ENCODE results near the gene LARP4B.

LARP4B gene

DNA sequence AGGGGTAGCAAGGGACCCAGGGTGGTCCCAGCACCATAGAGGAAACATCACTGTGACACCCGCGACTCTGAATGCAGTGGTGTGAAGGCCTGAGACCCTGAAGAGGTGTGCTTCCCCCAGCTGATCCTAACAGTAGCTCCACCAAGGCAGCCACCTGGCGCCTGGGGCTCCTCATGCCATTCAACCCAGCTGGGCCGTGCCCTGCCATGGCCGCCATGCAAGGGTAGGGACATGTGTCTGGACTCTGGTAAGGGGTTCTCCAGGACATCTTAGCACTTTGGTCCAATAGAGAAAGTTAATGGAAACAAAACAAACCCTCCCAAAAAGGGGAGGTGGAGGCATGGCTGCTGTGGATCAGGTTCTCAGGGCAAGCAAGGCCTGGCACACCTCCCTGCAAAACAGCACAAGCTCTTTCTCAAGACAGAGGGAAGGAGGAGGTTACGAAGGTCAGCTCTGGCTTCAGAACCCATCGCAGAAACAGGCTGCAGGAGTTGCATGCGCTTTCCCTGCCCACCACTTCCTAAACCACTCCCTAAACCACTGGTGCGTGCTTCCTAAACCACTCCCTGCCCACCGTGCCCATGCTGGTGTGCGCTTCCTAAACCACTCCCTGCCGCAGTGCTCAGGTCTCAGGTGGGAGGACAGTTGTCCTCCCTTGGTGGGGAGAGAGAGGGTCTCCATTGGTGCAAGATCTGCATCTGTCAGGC, 108.7 kb downstream of the LARP4B start:
- DNase-seq: peak; percentile 25

DNA sequence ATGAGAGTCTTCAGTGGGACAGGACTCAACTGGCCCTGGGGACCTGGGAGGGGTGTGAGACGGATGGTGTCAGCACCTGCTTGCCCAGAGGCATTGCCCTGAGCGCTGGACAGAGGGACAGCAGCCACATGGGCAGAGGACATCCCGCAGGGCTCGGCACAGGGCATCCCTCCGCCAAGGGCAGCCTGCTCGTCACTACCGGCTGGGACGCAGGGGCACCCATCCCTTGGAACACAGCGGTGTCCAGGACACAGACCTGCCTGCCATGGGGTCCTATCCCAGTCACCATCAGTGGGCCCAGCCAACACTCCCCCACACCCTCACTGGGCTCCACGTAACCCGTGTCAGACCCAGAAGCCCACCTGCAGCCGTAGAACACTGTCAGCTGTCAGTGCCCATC, 109.3 kb downstream of the LARP4B start:
- DNase-seq: no peak

DNA sequence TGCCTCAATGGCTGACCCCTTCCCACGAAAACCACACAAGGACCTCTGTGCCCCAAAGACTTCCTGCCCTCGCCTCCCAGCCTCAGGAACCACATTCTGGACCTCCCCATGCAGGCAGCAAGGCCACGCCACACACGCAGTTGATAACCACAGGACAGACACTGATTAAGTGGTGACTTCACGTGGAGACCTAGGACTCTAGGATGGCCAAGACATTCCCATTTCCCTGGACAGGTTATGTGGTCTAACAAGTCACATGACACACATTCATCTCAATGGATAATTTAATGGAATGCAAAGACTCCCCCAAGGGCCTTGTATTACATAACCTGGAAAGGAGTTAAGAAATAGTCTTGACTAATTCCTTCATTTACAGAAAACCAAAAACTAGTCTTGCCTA, 110.2 kb downstream of the LARP4B start:
- no peak for DNase-seq

DNA sequence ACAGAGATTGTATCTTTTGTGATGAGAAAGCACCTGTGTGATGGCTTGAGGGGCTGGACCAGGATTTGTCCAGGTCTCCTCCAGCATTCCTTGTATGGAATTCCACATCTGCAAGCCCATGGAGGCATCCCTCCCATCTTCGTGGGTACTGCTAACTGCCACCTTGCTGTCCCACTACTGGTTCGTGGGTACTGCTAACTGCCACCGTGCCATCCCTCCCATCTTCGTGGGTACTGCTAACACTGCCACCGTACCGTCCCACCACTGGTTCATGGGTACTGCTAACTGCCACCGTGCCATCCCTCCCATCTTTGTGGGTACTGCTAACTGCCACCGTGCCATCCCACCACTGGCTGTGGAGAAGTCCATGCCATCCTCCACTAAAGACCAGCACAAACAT, 111.7 kb downstream of the LARP4B start:
- no peak for DNase-seq

DNA sequence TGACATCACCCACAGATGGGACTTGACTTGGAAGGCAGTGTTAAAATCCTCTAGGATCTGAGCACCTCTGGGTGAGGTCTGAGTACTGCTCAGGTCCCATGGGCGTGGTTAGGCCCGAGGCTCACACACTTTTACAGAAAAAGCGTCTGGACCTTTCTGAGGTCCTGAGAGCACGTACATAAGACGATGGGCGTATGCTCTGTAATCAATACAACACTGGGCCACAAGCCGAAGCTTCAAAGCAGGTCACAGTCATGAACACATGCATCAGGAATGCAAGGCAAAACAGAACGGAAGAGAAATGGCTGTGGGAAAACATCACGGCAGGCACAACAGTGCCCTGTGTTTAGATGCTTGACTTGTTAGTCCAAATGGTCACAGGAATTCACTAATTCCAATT, 112.2 kb downstream of the LARP4B start:
- DNase-seq: no peak

DNA sequence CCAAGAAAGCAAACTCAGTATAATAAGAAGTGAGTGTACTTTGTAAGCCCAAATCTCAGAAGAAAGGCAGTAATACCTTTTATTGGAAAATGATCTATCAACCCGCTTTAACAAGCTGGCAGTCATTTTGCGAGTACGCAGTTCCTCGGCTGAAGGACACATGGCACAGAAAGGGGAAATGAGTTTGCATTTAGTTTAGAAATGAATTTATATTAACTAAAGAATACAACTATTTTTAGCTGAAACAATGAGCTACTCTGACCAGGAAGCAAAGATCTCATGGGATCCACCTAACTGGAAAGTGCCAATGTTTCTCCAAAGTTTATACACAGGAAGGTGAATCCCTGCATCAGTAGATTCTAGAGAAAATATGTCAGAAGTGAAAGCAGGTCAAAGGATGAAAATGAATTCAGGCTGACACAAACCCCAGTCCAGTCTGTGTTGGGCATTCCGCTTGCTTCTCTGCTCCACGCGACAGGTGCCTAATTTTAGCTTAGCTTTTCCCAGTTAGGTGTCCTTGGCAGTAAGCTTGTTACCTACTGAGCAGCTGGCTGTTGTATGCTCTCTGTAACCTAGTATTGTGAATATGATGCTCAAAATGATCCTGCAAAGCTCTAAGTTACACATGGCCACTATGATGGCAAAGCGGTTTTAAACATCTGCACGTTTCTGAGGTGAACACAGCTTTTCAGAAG, 112.8 kb downstream of the LARP4B start:
- DNase-seq: no peak

DNA sequence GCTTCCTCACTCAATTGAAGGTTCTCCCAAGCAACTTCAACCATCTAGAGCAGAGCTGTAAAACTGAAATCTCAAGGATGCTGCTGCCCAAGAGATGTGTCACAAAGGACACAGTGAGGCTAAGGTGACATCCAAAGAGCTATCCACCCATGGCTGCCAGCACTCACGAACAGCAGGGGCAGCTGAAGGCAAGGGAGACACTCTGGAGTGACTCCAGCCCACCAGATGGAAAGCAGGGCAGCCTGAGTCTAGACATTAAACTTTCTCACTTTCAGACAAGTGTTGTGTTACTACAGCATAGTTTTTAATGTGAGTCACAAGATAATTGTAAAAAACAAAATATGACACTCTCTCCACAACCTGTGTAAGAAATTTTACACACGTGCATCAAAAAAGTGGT, 113.5 kb downstream of the LARP4B start:
- DNase-seq: no peak

DNA sequence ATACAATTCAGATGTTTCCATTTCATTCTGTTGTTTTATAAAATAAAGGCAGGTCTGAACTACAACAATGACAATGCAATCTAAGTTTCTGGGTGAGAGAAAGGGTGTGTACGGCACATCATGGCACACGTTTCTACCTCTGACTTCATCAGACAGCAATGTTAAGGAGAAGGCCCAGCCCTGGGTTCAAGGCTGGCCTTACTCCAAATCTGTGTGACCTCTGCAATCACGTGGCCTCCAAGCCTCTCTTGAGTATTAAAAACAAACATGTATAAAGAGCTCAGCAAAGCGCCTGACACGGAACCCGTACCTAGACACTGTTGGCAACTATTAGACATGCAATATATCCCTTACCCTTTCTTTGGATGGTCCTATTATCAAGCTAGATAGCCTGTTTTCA, 114.1 kb downstream of the LARP4B start:
- DNase-seq: no peak

DNA sequence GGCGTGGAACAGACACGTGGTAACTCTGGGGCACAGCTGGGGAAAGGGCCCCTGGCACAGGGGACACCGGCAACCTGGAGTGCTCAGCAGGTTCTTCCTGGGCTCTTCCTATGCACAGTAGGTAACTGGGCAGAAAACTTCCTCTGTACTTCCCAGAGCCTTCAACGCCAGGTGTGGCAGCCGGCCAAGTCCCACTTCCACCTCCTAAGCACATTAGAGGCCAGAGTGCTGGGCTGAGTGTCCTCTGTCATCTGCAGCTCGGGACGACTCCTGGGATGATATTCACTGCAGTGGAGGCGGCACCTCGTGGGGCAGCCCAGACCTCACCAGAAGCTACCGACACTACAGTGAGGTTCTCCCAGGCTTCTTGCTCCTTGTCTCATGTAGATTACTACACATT, 114.5 kb downstream of the LARP4B start:
- no peak for DNase-seq

DNA sequence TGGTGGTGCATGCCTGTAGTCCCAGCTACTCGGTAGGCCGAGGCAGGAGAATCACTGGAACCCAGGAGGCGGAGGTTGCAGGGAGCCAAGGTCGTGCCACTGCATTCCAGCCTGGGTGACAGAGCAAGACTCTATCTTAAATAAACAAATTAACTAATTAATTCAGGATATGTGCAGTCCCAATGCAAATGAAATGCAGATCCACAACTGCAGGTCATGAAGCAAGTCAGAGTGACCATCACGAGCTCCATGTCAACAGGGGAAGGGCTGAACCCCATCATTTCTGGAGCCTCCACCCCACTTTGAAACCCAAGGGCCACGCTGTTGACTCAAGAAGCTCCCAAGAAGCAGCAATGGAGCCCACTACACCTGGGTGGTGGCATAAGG, 115.4 kb downstream of the LARP4B start:
- no peak for DNase-seq

DNA sequence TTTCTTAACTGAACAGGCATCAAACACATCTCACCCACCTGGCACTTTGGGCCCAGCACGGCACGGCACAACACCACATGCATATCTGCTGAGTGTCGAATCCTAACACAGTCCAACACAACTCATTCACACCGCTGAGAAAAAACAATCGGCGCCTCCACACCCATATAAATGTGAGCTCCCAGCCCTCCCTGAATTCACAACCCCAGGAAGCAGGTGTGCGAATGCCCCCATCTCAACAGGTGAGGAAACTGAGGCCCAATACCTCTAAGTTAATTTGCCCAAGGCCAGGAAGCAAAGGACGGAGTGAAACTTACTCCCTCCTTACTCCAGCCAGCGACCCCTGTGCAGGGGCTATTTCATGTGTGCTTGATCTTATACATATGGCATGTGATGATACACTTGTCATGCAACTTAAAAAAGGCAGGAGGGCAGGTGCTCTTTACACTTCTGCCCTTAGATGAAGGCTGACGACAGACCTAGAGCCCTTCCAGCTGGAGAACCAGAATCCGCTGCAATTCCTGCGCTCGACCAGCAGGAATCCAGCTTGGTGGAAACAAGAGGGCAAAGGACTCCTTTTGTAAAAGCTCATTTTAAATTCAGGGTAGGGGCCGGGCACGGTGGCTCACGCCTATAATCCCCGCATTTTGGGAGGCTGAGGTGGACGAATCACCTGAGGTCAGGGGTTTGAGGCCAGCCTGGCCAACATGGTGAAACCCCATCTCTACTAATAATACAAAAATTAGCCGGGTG, 116.0 kb downstream of the LARP4B start:
- DNase-seq: no peak

DNA sequence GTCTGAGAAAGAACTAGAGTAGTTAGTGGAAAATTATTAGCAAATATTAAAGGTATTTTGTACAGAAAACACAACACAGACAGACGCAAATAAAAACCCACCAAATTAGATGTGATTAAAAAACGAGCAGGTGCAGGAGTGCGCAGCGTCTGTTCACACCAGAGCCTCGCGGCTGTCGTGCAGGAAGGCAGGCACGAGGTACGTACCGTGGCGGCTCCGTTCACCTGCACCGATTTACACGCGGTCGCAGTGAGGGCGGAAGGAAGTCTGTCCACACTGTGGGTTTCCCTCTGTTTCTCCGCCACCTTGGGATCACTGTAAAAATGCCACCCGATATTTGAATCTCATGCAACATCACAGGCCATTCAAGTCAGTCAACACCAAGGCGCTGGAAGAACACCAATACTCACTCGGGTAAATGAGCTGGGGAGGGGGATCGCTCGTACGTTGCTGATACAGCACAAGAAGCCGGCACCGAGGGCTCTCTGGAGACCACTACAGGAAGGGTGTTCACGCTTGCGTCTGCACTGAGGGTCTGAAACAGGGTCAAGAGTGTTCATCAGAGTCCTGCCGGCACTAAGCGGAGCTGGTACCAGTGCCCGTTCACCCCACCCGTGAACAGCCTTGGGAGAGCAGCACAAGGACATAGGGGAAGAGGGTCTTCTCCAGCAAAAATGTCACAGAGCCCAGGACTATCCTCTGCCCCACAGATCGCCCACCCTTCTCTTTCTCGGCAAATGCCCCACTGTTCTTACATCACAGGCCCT, 116.8 kb downstream of the LARP4B start:
- DNase-seq: no peak

DNA sequence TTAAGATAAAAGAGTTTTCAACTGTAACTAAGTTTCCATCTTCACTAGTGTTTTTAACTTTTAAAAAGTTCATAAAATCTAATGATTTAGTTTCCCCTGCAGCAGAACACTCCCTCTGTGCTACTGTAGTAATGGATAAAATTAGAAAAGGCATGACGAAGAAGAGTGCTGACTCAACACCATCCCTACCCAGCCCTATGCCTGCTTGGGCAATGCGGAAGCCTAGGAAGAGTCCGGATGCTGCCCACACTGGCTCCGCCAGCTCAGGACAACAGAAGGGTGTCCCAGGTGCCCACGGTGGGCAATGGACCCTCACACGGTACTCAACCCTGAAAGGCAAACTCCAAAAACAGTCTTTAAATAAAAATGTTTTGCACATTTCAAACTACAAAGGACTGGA, 118.2 kb downstream of the LARP4B start:
- DNase-seq: no peak

DNA sequence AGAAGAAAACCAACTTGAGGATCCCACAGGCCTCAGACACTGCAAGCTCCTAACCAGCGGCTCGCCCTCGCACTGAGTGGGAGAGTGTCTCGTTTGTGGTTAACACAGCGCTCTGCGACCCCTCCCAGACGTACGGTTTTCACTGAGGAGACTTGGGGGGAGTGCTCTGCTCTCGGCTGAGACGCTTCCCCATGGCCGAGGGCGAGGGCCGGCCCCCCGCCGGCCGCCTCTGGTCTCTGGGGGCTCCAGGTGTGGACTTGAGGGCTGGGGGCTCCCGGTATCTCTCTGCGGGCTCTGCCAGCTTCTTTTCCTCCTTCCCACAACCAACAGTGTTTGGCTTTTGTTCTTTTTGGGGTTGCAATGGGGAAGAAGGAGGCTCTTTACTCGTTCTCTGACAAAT, 118.7 kb downstream of the LARP4B start:
- DNase-seq: no peak

DNA sequence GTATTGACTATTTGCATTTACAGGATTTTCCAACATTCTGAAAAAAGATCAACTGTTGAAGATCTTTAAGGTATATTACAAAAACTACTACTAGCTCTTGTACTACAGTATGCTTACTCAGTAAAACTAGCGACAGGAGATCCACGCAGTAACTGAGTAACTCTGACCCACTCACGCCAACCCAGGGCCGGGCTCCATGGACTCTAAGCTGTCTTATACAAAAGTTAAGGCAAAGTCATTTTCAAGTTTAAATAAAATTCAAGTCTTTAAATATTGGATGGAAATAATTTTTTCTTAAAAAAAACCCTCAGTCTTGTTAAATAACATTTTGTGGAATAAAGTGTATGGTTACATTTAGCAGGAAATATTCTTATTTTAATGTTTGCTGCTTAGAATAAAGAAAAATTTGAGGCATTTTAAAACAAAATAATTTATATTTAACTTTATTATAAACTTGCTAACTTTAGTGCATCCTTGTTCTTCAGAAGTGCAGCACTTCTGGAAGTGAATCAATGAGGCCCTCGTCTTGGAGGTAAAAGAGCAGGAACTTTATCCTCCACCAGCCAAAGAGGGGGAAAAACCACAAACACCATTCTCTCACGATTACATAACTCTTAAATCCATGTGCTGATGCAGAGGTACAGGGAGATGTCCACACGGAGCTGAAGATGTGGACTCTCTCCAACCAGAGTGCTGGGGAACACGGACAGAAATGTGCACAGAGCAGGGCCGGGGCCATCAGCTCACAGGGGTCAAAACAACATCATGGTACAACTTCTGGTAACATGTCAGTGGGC, 119.9 kb downstream of the LARP4B start:
- no peak for DNase-seq

DNA sequence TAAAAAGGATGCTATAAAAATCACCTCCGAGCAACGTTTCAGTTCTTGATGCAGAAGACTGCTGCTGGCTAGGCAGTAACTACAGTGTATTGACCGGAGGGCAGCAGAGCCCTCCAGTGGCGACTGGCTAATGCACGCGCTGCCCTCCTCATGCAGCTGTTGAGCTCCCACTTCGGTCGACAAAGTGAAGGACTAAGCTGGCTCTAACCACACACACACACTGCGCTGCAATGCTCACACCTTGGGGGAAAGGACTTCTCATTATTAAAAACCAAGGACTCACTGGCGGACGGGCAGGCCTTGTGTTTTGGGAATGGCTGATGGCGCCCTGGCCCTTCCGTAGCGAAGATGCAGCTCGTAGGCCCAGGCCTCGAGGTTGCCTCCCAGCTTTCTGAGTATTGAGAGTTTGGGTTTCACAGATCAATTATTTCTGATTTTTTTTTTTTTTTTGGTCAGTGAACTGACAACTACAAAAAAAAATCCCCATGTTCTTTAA, 121.1 kb downstream of the LARP4B start:
- DNase-seq: peak; percentile 43

DNA sequence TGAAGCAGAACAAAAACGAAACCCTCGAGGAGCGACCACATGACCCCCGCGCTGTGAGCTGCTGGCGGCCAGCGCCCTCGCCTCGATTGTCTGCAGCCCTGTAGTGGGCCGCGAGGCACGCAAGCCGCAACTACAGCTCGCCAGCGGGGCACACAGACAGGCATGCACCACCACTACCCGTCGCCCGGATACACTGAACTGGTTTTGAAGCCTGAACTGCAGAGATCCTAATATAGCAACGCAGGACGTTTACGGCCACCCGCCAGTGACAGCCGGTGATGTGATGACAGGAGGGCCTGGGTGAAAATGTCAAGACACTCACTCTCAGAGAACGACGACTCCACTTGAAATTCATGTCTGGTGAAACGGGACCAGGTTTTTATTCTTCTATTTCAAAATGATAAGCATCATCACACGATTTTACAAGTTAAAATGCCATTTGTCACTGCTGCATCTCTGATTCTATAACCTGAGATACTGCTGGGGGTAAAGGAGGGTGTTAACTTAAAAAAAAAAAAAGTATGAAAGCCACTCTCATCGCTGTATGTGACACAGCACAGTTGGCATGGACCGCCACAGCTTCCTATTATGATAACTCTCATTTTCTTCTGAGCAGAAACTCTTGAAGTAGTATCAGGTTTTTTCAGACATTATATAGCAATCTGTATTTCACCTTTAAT, 121.7 kb downstream of the LARP4B start:
- no peak for DNase-seq

DNA sequence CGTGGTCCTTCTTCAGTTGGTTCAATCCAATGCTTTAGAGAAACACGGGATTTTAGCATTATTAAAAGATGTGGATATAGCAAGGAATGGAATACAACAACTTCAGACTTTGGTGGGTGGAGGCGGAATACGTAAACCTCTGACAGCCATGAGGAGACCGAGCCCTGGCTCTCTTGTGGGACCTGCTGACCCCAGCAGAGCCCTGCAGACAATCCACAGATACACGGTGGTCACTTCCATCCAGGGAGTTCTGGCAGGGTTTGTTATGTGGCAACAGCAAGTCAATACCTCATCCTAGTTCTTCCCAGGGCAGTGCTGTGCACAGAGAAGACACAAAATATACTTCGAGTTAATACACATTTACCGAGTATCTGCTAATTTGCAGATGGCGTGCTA, 123.5 kb downstream of the LARP4B start:
- DNase-seq: no peak

DNA sequence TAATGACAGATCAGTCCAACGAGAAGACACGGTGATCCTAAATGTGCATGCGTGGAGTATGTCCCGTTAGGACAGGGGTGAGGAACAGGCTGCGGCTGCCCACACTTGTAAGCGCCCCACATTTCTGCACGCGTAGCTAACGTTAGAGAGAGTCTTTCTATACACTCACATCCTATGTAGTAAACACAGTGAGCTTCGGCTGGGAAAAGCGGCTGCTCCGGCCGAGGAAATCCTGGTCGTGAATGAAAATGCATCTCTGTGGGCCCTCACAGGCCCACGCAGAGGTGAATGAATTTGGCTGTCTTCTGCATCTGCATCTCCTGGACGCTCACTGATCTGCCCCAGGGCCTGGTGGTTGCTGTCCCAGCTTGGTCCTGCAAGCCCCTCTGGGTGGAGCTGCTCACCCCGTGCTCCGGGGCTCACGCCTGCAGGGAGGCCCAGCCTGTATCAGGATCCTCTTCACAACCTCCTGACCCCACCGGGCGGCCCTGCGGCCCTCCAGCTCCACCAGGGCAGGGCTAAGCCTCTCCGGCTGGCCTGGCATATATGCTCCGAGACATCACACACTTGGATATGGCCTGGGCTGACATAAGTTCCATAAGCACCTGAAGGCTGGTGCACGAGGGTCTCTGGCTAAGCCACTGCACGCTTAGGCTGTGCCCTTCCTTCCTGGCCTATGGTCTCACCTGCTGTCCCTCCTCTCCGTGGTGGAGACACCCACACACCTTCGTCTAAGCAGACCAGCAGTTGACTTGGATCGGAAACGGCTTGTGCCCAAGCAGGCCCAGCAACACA, 124.1 kb downstream of the LARP4B start:
- DNase-seq: no peak

DNA sequence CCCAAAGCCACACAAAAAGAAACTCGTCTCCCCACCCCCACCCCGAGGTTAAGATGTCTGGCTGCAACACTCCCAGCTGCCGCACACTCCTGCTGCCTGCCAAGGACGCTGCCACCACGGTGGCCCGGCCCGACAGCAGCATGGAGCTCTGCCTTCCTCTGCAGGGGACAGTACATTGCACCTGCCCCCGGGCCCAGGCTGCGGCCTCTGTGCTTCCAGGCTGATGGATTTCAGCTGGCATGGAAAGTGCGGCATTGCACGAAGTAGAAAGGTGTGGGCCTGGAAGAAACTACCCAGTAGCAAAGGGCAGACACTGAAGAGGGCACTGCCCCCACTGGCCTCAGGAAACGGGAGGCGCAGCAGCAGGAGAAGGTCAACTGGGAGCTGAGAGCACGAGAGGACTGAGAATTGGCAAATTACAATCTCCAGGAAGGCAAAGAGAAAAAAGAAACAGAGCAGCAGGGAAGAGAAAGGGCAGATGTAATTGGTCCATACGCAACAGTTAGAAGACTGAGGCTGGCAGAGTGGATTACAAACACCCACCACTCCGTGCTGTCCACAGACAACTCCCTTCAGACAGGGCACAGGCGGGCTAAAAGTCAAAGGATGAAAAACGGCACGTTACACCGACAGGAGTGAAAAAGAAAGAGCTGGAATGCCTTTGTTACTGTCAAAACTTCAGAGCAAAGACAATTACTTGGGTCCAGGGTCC, 124.9 kb downstream of the LARP4B start:
- no peak for DNase-seq
